NCI-H774 (cell line): ENCODE measurements around the gene HSPA1A.
"Not testable (repeated sequence)": the region's sequence is repeated elsewhere in the genome, so short reads cannot be mapped to it uniquely, and the experiment has no call there.

Experiments
- DNase-seq: peaks from one replicate; lab custom pipeline; 2025; lab: John Stamatoyannopoulos, UW

Gene HSPA1A

DNA sequence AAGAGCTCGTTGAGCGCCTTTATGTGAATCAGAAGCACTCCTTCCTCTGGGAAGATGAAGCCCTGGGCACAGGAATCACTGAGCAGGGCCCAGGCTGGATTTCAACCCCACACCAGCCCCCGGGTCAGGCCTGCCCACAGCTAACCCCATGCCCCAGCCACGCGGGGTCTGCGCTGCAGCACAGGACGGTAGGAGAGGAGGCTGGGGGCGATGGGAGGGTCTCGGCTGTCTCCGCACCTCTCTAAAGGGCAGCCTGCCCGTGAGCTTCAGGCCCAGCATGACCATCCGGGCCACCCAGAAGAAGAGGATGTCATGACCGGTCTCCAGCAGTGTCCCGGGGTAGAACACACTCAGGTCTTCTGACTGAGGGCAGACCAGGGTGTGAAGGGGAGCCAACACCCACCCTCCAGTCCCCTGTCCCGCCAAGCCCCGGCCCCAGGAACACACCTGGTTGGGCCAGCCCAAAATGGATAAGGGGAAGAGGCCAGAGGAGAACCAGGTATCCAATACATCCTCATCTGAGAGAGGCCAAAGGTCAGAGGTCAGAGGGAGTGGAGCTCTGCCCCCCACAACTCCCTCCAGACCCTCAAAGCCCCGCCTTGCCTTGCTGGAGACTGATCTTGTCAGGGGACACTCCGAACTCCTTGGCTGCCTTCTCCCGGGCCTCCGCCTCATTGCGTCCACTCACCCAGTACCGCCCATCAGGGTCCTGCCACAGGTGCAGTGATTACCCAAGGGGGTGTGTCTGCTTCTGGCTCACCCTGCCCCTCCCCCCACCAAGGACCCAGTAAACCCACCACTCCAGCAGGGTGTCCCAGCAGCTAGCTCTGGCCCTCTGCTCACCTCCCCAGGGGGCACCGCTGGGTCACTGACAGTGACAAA is 33.9 kb upstream of the HSPA1A start:
- DNase-seq, result no peak

DNA sequence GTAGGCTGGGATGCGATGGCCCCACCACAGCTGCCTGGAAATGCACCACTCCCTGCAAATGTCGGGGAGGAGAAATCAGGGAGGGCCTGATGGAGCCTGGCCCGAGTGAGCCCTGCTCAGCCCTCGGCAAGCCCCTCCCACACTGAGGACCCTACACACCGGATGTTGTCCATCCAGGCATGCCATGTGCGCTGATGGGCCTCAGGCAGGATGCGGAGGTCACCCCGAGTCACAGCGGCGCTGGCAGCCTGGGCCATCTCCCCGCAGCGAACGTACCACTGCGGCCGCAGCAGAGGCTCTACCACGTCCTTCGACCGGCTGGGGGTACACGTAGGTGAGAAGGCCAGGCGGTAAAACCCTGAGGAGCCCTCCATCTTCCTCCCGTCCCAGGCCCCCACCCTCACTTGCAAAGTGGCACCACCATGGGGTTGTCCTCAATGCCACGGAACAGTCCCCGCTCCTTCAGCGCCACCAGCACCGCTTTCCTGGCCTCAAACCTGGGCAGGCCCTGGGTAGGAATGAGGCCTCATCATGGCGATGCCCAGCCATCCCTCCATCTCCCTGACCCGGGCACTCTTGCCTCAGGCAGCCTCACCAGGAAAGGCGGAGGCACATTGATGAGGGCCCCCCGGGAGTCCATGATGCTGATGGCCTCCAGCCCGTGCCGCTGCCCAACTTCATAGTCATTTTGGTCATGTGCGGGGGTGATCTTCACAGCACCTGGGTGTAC is 33.1 kb upstream of the HSPA1A start:
- DNase-seq, result no peak

GRCh38 chr6:31784098-31784925 is 31.0 kb upstream of the HSPA1A start:
- no peak for DNase-seq

DNA sequence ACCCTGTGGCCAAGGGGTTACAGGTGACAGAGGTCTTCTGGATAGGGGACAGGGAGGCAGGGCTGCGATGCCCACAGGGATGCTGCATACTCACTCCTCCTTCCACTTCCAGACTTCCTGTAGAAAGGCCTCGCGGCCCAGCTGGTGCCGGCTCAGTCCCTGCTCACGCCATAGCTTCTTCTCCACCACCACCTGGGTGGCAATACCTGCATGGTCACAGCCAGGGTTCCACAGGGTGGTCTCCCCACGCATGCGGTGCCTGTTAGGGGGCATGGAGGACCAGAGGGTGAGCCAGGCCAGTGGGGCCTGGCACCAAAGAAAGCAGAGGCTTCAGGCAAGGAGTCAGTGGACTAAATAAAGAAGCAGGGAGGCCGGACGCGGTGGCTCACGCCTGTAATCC is 29.9 kb upstream of the HSPA1A start:
- no peak for DNase-seq

GRCh38 chr6:31791324-31792089 is 23.8 kb upstream of the HSPA1A start:
- no peak for DNase-seq

- no peak for DNase-seq
These were observed 23.3 kb upstream of the HSPA1A start for GRCh38 chr6:31792090-31792374.

GRCh38 chr6:31792761-31793171 is 22.6 kb upstream of the HSPA1A start:
- no peak for DNase-seq

DNA sequence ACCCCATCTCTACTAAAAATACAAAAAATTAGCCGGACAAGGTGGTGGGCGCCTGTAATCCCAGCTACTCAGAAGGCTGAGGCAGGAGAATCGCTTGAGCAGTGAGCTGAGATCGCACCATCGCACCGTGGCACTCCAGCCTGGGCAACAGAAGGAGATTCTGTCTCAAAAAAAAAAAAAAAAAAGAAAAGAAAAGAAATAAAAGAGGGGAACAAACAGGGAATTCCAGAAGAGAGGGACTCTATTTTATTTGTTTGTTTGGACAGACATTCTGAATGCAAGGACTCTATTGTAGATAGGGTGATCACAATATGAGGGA is 21.5 kb upstream of the HSPA1A start:
- not testable (repeated sequence) for DNase-seq

DNA sequence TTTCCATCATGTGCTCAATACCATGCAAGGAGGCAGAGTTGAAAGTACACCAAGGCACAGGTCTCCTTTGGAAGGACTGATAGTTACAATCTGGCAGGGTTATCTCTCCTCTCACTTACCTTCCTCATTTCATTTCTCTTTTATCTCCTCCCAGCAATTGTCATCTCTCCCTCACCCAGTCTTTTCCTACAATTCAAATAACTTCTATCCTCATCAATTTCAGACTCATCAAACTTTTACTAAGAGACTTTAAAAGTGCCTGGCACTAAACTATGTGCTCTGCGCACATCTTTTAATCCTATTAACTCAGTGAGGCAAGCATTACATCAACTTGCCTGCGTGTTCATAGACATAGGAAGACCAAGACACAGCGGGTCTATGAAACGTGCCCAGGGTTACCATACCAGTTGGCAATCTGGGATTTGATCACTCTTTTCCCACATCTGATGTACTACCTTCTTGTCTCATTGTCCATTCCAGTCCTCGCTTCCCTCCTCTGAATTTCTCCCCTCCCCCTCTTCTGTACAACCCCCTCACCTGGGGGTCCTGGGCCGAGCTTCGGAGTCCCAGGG is 21.0 kb upstream of the HSPA1A start:
- DNase-seq, result no peak

DNA sequence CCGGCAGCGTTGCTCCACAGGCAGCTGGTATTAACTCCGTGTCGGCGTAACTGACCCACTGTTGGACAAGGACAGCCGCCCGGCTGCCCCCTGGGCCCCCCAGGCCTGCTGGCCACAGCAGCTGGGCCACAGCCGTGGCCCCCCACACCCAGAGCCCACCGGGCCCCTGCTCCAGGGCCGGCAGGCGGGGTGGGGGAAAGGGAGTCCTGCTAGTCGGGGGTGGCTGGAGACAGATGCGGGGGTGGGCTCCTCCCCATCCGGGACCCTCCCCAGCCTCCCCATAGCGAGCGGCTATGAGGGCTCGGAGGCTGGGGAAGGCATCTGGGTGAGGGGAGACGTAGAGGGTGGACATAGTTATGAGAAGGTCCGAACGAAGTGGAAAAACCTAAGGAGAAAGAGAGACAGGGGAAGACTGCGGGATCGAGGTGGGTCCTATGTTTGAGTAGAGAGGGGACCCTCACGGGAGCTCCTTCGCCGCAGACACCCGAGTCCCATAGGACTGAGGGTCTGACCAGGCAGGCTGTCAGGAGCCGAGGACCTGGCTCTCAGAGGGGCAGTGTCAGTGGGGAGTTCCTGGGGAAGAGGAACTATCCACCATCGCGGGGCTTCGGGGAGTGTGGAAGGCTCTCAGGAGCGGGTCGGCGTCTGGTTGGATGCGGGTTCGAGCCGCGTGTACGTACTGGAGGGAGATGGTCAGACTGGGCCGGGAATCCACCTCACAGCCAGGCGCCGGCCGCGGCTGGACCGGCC is 20.3 kb upstream of the HSPA1A start:
- DNase-seq, result no peak

DNA sequence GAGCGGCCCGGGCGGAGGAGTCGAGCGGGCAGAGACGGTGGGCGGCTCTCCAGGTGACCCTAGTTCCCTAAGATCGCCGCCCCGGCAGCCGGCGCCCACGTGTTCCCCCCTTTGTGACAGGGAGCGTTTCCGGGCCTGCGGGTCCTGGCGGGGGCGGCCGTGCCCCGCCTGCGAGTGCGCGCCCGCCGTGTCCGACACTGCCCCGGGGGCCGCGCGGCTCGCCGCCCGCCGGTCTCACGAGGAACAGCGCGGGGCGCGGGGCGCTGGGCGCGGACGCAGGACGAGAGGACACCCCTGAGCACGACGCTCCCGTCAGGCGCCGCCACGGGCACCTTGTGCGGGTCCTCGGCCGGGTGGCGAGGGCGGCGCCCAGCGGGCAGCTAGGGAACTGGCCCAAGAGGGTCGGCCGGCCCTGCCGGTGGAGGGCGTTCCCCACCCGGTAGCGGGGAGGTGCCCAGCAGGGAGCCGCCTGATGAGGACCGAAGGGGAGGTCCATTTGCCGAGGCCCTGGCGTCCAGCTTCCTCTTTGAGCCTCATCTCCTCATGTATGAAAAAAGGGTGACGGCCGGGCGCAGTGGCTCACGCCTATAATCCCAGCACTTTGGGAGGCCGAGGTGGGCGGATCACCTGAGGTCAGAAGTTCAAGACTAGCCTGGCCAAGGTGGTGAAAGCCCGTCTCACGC is 19.6 kb upstream of the HSPA1A start, which contains the start of gene VARS1:
TSS of gene VARS1 (minus strand) at position 137 of the 683 bp plus-strand sequence. CDS start 535 bp downstream, outside the sequence.
- DNase-seq, result peak; percentile 88

- DNase-seq, result no peak
These were observed 18.4 kb upstream of the HSPA1A start for GRCh38 chr6:31796993-31797385.

- DNase-seq, result no peak
These were observed 17.8 kb upstream of the HSPA1A start for GRCh38 chr6:31797588-31797987.

DNA sequence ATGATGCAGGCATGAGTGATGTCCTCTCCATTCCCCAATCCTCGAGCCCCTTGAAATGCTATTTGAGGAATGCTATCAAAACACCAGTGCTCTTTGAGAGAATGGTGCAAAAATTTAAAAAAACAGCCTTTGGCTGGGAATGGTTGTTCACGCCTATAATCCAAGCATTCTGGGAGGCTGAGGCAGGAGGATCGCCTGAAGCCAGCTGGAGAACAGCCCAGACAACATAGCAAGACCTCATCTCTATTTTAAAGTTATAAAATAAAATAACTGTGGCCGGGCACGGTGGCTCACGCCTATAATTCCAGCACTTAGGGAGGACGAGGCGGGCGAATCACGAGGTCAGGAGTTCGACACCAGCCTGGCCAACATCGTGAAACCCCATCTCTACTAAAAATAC is 15.6 kb upstream of the HSPA1A start:
- no peak for DNase-seq

DNA sequence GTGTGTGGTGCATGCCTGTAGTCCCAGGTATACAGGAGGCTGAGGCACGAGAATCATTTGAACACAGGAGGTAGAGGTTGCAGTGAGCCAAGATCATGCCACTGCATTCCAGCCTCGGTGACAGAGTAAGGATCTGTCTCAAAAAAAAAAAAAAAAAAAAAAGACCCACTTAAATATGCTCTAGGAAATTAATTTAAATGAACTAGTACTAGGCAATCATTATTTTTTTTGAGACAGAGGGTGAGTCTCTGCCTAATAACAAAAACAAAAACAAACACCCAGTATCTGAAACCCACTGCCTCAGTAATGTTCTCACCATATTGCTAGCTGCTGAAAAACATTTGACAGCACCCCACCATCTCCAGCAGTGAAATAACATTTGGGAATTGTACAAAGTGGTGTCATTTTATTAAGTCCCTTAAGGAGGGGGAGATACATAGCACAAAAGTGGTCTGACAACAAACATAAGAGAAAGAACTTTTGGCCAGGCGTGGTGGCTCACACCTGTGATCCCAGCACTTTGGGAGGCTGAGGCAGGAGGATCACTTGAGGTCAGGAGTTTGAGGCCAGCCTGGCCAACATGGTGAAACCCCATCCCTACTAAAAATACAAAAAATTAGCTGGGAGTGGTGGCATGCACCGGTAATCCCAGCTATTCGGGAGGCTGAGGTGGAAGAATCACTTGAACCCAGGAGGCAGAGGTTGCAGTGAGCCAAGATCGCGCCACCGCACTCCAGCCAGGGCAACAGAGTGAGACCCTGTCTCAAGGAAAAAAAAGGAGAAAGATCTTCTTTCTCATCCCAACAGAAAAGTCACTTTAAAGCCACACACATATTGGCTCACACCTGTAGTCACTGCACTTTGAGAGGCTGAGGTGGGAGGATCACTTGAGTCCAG is 14.1 kb upstream of the HSPA1A start:
- DNase-seq, result not testable (repeated sequence)

GRCh38 chr6:31805939-31806469 is 9.3 kb upstream of the HSPA1A start:
- no peak for DNase-seq

DNA sequence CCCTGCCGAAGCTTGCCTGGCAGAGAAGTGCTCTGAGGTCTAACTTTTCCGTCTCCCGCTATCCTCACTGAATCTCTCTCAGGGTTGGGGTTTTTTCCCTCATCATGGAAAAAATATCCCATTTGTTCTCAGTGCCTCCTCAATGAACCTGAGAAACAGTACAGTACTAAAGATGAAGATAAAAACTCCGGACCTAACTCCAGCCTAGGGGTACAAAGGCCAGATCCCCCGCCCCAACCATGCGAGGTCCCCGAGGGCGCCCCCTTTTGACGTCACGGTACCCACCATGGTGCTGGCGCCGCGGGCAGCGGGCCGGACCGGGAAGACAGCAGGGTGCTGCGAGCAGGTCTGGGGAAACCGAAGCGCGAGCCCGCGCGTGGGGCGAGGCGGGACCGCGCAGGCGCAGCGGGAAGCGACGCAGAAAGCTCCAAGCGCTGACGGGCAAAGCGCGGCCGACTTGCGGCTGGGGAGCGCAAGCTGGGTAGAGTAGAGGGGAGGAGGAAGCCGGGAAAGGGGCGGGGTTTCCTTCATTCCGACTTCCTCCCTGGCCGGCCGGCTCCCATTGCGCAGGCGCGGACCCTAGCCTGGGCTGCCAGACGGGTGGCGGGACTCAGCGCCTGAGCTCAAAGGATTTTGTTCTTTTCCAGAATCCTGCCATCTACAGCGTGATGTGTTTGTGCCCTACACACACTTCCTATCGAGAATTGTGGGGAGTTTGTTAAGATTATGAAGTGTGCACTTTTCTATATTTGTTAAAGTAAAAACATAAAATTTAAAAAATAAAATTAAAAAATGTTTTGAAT is 8.7 kb upstream of the HSPA1A start, which contains the start of gene LSM2:
TSS of gene LSM2 (minus strand) at position 497 of the 803 bp plus-strand sequence. CDS start at position 288, 209 bp downstream.
- peak; percentile 91 for DNase-seq

DNA sequence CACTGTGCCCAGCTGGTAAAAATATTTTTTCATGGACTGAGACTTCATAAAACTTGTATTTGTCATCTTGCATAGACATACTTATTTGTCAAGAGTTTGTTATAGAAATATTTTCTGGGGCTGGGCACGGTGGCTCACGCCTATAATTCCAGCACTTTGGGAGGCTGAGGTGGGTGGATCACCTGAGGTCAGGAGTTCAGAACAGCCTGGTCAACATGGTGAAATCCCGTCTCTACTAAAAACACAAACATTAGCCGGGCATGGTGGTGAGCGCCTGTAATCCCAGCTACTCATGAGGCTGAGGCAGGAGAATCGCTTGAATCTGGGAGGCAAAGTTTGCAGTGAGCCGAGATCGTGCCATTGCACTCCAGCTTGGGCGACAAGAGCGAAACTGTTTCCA is 6.7 kb upstream of the HSPA1A start:
- not testable (repeated sequence) for DNase-seq
